ENCODE results near the gene PTGIR. TPM values are rescaled to one million over a fixed set of nuclear protein-coding genes. Genes with fewer than 3 reads are reported as not detected.

Gene PTGIR
- total RNA-seq, 2 experiments from 2014 or later = 45.4 to 48.8 TPM

- H3K4me3 Mint-ChIP-seq = no peak overlapping the region
- peaks cover 1% of the 10 kb centered on the region for H3K9me3 Mint-ChIP-seq
- CTCF ChIA-PET = interaction anchor here (0.9 to 1.2 kb wide), 2 partner anchors 12 to 13 kb away, joined by 4 to 7 read pairs; no protein-coding TSS in a partner anchor
- ATAC-seq = no peak
- H3K4me1 Mint-ChIP-seq (ENCODE audit: low read depth) = peaks cover 4% of the 10 kb centered on the region
- no peaks in the 10 kb centered on the region for H3K36me3 Mint-ChIP-seq (ENCODE audit: low read depth)
- TF ChIP-seq, protein P1, sequence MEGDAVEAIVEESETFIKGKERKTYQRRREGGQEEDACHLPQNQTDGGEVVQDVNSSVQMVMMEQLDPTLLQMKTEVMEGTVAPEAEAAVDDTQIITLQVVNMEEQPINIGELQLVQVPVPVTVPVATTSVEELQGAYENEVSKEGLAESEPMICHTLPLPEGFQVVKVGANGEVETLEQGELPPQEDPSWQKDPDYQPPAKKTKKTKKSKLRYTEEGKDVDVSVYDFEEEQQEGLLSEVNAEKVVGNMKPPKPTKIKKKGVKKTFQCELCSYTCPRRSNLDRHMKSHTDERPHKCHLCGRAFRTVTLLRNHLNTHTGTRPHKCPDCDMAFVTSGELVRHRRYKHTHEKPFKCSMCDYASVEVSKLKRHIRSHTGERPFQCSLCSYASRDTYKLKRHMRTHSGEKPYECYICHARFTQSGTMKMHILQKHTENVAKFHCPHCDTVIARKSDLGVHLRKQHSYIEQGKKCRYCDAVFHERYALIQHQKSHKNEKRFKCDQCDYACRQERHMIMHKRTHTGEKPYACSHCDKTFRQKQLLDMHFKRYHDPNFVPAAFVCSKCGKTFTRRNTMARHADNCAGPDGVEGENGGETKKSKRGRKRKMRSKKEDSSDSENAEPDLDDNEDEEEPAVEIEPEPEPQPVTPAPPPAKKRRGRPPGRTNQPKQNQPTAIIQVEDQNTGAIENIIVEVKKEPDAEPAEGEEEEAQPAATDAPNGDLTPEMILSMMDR (IDR thresholded peaks at IDR 0.05) = no peak
- no peak for DNase-seq
- intact Hi-C loops (cut with micrococcal nuclease) = no loop called here
- POLR2A ChIA-PET = interaction anchor here (0.9 kb wide), 1 partner anchor 14 kb away, joined by 6 read pairs; no protein-coding TSS in a partner anchor
- no peak overlapping the region for H3K27ac Mint-ChIP-seq
- H3K27me3 Mint-ChIP-seq = no peaks in the 10 kb centered on the region
Measured at GRCh38 chr19:46586294-46586693, 38.6 kb downstream of the PTGIR start.

DNA sequence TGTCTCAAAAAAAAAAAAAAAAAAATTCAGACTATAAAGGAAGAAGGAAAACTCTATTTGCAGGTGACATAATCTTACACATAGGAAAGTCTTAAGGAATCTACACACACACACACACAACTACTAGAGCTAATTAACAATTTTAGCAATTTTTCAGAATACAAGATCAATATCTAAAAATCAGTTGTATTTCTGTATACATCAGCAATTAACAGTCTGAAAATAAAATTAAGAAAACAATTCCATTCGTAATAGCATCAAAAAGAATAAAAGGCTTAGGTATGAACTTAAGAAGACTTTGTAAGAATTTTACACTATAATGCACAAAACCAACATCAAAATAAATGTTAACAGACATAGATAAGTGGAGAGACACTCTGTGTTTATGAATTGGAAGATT is 39.4 kb downstream of the PTGIR start:
- Mint-ChIP-seq H3K27me3 (no peaks in the 10 kb centered on the region), H3K36me3 (ENCODE audit: low read depth) (no peaks in the 10 kb centered on the region), H3K9me3 (peaks cover 1% of the 10 kb centered on the region), H3K4me3 (no peak overlapping the region), H3K4me1 (ENCODE audit: low read depth) (peaks cover 4% of the 10 kb centered on the region), H3K27ac (no peak overlapping the region)
- ChIA-PET POLR2A (interaction anchor here (0.5 to 0.9 kb wide), 2 partner anchors 15 to 639 kb away, joined by 4 to 6 read pairs; no protein-coding TSS in a partner anchor), CTCF (interaction anchor here (0.9 to 1.2 kb wide), 3 partner anchors 12 to 48 kb away, joined by 3 to 7 read pairs (median 4); no protein-coding TSS in a partner anchor)
- intact Hi-C loops (cut with micrococcal nuclease) = no loop called here
- TF ChIP-seq, protein P1 (IDR thresholded peaks at IDR 0.05) = no peak
- DNase-seq (no peak), ATAC-seq (no peak)

GRCh38 chr19:46580247-46580646 is 44.6 kb downstream of the PTGIR start:
- intact Hi-C loops (cut with micrococcal nuclease) = no loop called here
- ChIA-PET CTCF (interaction anchor here (0.7 to 2.4 kb wide), 10 partner anchors 13 to 218 kb away, joined by 3 to 10 read pairs (median 4); no protein-coding TSS in a partner anchor), POLR2A (interaction anchor here (1.0 to 1.1 kb wide), 2 partner anchors 9 to 21 kb away, joined by 3 read pairs; partner anchors contain the start of gene CALM3)
- ATAC-seq (no peak), DNase-seq (no peak)
- Mint-ChIP-seq H3K27me3 (no peaks in the 10 kb centered on the region), H3K4me1 (ENCODE audit: low read depth) (peaks cover 14% of the 10 kb centered on the region), H3K4me3 (no peak overlapping the region), H3K9me3 (no peaks in the 10 kb centered on the region), H3K36me3 (ENCODE audit: low read depth) (no peaks in the 10 kb centered on the region), H3K27ac (no peak overlapping the region)
- TF ChIP-seq, protein P1 (IDR thresholded peaks at IDR 0.05) = no peak

- ATAC-seq (peak; percentile 47), DNase-seq (peak; percentile 76)
- TF ChIP-seq, protein P1 (IDR thresholded peaks at IDR 0.05) = peak; percentile 56
- ChIA-PET POLR2A (interaction anchor here (1.1 kb wide), 1 partner anchor 22 kb away, joined by 3 read pairs; the partner anchor contains the start of gene CALM3), CTCF (interaction anchor here (0.7 to 2.4 kb wide), 9 partner anchors 14 to 217 kb away, joined by 3 to 10 read pairs (median 5); no protein-coding TSS in a partner anchor)
- peaks cover 18% of the 10 kb centered on the region for H3K4me1 Mint-ChIP-seq (ENCODE audit: low read depth)
- no peaks in the 10 kb centered on the region for H3K27me3 Mint-ChIP-seq
- no peaks in the 10 kb centered on the region for H3K36me3 Mint-ChIP-seq (ENCODE audit: low read depth)
- no peak overlapping the region for H3K4me3 Mint-ChIP-seq
- intact Hi-C loops (cut with micrococcal nuclease) = no loop called here
- no peaks in the 10 kb centered on the region for H3K9me3 Mint-ChIP-seq
- H3K27ac Mint-ChIP-seq = no peak overlapping the region
Measured at GRCh38 chr19:46579361-46579879, 45.5 kb downstream of the PTGIR start.

DNA sequence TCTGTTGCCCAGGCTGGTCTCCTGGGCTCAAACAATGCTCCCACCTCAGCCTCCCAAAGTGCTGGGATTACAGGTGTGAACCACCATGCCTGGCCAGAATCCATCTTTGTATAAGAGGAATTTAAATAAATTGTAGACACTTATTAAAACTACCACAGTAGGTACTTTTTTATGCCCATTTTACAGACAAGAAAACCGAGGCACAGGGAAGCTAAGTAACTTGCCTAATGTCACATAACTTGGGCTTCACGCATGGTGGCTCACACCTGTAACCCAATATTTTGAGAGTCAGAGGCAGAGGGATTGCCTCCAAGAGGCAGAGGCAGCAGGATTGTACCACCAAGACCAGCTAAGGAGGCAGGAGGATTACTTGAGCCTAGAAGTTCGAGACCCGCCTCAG is 46.4 kb downstream of the PTGIR start:
- H3K4me1 Mint-ChIP-seq (ENCODE audit: low read depth) = peaks cover 17% of the 10 kb centered on the region
- CTCF ChIA-PET = interaction anchor here (1.8 to 2.4 kb wide), 2 partner anchors 20 to 44 kb away, joined by 5 to 10 read pairs; no protein-coding TSS in a partner anchor
- POLR2A ChIA-PET = no interaction called here
- TF ChIP-seq, protein P1 (IDR thresholded peaks at IDR 0.05) = no peak
- intact Hi-C loops (cut with micrococcal nuclease) = no loop called here
- H3K36me3 Mint-ChIP-seq (ENCODE audit: low read depth) = no peaks in the 10 kb centered on the region
- no peak for DNase-seq
- H3K9me3 Mint-ChIP-seq = no peaks in the 10 kb centered on the region
- no peak for ATAC-seq
- H3K27me3 Mint-ChIP-seq = no peaks in the 10 kb centered on the region
- no peak overlapping the region for H3K27ac Mint-ChIP-seq
- no peak overlapping the region for H3K4me3 Mint-ChIP-seq

All from activated CD8-positive, alpha-beta T cell treated with anti-CD3 and anti-CD28 coated beads for 36 hours (primary cell).